Stimulated activated CD8-positive, alpha-beta memory T cell treated with anti-CD3 and anti-CD28 coated beads, Interleukin-15, amount 100 ng/mL, for 48 hours (primary cell): ENCODE data around the gene RASA4B.
"Not testable (repeated sequence)": the region's sequence is repeated elsewhere in the genome, so short reads cannot be mapped to it uniquely, and the experiment has no call there.

ENCODE experiments used
- DNase-seq, 2 donors: peaks; one replicate each; pipeline ENCODE4 v3.0.0-alpha.2; 2020; ENCODE audit warnings: low read depth in 2 of 2

The RASA4B gene

DNA sequence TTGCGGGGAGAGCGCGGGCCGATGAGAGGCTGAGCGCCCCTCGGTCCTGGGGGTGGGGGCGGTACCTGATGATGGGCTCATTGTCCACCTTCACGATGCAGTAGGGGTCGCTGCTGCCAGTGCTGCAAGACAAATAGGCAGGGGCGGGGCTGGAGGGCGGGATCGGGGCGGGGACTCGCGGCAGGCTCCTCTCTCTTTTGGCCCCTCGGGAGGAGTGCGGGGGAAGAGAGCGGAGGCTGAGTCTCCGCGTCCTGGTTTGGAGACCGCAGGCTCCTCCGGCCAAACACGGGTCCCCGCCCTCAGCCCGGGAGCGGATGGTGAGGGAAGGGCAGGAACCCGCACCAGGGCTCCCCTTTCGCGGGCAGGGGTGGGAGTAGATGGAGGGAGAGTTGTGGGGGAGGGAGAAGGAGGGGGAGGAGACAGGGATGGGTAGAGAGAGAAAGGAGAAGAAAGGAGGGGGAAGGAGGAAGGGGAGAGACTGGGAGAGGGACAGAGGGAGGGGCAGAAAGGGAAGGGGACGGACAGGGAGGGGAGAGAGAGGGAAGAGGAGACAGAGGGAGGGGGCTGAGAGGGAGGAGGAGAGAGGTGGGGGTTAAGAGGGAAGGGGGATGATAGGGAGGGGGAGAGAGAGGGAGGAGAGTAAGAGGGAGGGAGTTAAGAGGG lies 5.6 kb downstream of the RASA4B start:
- not testable (repeated sequence) for DNase-seq

DNA sequence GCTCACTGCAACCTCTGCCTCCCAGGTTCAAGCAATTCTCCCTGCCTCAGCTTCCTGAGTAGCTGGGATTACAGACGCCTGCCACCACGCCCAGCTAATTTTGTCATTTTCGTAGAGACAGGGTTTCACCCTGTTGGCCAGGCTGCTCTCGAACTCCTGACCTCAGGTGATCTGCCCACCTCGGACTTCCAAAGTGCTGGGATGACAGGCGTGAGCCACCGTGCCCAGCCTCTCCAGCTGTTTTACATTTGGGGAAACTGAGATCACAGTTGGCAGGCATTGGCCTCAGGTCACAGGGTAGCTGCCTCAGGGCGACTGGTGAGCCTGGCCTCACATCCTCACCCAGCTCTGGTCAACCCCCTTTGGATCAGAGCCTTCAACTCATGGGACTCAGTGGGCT lies 7.0 kb downstream of the RASA4B start:
- DNase-seq = not testable (repeated sequence)

DNA sequence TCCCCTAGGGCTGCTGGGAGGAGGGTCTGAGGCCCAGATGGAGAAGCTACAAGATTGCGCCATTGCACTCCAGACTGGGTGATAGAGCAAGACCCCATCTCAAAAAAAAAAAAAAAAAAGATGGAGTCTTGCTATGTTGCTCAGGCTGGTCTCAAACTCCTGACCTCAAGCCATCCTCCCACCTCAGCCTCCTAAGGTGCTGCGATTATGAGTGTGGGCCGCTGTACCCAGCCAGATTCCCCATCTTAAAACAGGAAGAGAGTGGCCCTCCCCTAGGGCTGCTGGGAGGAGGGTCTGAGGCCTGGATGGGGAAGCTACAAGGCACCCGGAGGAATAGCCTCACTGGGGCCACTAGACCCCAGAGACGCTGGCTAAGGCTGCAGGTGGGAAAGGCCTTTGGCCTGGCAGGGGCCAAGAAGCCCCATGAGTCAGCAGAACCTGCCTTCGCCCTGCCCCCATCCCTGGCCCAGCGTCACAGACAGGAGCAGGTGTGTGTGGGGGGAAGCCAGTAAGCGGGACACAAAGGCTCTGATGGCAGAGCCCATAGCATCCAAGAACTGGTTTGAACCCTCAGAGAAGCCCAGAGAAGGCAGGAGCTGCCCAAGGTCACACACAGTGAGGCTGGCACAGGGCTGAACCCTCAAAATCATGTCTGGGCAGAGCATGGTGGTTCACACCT lies 10.0 kb downstream of the RASA4B start:
- DNase-seq = not testable (repeated sequence)

DNA sequence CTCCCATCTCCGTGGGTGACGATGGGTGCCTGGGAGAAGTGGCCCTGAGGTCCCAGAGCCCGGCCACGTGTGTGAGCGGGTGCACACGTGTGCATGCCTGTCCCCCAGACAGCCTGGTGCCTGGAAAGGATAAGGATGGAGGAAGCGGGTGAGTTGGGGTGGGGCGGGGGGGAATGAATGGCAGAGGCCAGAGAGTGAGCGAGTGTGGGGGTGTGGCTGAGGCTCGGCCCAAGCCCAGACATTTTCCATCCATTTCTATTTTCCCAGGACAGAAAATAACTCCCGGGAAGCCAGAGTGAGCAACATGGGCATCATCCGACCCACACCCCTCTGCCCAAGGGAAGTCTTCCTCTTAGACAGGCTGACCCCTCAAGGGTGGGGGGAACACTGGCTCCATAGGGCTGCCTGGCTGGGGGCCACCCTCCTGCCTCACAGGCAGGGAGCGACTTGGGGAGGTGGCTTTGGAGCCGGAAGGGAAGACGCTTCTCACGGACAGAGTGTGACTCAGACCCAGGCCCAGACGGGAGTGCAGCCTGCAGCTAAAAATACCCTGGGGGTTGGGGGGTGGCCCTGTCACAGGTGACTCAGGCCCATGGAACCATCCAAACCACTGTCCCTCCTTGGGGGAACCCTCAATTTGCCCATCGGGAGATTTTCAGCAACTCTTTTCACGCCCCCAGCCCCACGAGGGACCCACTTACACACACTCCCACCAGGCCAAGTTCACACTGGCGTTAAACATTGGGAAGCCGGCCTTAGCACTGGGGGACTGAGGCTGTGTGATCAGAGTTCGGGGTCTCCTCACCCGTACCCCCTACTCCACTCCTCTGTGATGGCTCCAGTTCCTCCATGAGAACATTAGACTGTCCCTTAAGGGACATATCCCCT lies 12.0 kb downstream of the RASA4B start:
- not testable (repeated sequence) for DNase-seq

DNA sequence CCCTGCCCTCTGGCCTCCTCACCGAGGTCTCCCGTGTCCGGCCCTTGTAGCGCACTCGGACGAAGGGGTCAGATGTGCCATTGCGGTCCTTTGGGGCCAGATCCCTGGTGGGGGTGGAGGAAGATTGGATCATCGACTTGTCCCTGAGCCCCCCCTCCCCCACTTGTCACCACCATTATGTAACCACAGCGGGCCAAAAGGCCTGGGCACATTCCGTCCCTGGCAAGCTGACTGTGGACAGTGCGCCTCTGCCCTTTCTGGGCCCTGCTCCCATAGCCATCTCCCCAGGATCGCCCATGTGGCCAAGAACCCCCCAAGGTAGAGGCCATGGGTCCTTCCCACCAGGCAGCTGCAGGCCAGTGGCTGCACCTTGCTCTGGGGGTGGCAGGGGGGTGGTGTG lies 14.4 kb downstream of the RASA4B start:
- not testable (repeated sequence) for DNase-seq

DNA sequence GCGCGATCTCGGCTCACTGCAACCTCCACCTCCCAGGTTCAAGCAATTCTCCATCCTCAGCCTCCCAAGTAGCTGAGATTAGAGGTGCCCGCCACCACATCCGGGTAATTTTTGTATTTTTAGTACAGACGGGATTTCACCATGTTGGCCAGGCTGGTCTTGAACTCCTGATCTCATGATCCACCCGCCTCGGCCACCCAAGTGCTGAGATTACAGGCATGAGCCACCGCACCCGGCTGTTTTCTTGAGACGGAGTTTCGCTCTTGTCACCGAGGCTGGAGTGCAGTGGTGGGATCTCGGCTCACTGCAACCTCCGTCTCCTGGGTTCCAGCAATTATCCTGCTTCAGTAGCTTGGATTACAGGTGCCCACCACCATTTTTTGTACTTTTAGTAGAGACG lies 19.3 kb downstream of the RASA4B start:
- DNase-seq = not testable (repeated sequence)

DNA sequence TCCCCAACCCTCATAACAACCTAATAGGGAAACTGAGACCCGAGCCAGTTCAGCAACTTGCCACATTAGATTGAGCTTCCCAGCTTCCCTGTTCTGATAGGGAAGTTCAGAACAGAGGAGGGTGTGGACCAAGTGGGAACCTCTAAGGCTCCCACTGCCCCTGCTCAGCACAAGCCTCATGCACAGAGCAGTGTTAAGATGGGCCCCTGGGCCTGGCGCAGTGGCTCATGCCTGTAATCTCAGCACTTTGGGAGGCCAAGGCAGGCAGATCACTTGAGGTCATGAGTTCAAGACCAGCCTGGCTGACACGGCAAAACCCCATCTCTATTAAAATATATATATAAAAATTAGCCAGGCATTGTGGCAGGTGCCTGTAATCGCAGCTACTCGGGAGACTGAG lies 20.3 kb downstream of the RASA4B start:
- DNase-seq = not testable (repeated sequence)

DNA sequence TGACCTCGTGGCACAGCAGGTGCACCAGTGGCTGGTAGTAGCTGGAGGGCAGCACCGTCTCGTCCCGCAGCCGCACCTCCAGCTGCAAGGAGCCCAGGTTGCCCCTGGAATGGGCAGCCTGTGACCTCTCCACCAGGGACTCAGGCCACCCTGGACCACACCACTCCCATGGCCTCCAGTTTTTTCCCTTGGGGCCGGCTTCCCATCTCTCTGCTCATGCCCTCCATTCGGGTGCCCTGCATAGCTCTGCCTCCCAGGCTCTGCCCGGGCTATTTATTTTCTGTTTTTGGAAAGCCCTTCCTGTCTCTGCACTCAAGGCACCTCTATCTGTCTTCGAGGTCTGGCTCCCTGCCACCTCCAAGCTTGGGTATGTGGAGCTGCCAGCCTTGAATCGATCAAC lies 20.7 kb downstream of the RASA4B start:
- not testable (repeated sequence) for DNase-seq

DNA sequence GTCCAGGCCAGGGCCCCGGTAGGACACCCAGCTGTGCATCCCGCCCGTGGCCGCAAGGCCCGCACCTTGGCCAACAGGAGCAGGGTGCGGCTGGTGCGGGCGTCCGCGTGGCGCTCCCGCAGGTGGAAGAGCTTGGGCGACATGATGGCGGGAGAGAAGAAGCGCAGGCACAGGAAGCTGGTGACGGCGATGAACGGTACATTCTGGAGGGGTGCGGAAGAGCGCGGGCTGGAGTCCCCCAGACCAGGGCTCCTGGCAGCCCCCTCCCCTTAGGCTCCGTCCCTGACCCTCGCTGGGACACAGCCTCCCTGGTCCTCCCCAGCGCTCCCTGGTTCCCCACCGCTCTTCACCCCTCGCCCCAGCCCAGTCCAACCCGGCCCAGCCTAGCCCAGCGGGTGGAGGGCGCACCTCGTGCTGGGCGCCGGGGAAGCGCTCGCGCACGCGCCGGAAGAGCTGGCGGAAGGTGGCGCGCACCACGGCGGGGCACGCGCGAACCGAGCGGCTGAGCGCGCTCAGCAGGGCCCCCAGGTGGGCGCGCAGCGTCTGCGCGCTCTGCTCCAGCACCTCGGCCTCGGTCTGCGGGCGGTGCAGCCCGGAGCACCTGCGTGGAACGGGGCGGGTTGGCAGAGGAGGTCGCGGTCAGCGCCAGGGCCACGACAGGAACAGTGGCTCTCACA lies 23.0 kb downstream of the RASA4B start:
- DNase-seq = not testable (repeated sequence)

DNA sequence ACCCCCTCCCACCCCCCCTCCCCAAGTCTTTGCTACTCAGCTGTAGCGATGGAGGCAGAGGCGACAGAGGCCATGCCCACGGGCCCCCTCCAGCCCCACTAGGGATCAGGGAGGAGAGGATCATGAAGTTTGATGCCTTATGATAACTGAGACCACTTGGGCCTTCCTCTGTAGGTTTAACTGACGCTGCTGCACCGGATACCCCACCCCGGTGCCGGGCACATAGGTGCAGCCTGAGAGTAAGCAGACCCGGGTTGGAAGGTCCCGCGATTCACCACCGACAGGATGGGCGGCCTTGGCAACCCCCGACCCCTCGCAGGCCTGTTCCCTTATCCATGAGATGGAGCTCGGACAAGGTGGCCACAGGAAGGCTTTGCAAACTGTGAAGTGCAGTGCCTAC lies 23.6 kb downstream of the RASA4B start:
- DNase-seq = not testable (repeated sequence)

DNA sequence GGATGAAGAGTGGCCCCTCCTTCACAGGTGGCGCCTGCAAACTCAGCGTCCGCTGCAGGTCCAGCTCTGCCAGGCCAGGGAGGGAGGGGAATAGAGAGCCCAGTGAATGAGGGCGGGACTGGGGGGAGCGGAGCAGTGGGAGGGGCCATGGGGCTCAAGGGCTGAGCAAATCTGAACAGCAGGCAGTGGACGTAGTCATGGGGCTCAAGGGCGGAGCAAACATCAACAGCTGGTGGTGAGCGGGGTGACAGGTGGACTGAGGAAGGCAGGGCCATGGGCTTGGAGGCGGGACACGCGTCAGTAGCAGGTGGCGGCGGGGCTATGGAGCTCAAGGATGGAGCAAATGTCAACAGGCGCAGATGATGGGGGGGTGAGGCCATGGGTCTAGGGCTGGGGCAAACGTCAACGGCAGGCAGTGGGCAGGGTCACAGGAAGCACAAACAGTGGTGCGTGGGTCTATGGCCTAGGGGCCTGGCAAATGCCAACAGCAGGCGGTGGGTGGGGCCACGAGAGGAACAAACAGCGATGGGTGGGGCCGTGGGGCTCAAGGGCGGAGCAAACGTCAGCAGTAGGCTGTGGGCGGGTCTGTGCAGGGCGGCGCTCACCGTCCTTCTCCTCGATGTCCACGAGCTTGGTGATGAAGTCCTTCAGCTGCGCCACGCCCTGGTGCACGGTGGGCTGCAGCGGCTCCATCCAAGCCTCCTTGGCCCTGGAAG lies 24.2 kb downstream of the RASA4B start:
- DNase-seq = not testable (repeated sequence)

DNA sequence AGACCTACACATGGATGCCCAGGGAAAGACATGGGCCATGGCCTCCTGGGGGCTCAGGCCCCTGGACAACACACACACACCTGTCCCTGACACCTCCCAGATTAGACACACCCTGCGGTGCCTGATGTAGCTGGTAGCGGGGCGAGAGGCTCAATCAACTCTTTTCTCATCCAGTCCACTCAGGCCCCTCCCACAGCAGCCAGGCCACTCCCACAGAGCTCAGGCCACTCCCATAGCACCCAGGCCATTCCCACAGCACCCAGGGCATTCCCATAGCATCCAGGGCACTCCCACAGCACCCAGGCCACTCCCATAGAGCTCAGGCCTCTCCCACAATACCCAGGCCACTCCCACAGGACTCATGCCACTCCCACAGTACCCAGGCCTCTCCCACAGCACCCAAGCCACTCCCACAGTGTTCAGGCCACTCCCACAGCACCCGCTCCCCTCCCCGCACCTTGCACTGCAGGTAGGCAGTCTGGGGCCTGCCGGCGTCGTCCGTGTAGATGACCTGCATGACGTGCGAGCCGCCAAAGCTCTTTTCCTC lies 27.0 kb downstream of the RASA4B start:
- DNase-seq = peak in 1 of 2 donors; percentile 42

DNA sequence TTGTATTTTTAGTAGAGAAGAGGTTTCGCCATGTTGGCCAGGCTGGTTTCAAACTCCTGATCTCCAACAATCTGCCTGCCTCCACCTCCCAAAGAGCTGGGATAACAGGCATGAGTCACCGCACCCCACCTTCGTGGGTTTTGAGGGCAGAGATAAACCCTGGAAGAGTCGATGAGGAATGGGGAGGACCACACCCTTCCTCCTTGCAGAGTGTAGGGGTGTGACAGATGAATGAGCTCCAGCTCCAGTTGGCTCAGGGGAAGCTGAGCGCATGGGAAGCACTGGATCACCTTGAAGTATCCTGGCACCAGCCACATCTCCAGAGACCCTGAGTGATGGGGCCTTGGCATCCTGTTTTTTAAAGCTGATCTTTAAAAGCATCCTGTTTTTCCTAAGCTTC lies 33.3 kb downstream of the RASA4B start:
- not testable (repeated sequence) for DNase-seq

DNA sequence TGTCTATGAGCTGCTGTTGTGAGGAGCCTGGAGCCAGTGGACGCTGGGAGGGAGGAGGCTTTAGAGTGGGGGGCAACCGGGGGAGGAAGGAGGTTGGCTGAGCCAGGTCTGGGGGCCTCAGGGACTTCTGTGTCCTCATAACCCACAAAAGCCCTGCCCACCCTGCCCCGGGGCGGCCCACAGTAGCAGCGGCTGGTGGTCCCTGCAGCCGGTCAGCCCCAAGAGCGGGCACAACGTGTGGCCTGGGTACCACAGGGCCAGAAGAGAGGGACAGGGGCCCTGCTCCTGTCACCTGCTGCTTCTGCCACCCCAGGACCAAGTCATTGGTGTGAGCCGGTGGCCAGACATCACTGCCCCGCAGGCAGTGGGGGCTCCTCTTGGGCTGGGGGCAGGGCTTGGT lies 35.6 kb downstream of the RASA4B start:
- DNase-seq = not testable (repeated sequence)

DNA sequence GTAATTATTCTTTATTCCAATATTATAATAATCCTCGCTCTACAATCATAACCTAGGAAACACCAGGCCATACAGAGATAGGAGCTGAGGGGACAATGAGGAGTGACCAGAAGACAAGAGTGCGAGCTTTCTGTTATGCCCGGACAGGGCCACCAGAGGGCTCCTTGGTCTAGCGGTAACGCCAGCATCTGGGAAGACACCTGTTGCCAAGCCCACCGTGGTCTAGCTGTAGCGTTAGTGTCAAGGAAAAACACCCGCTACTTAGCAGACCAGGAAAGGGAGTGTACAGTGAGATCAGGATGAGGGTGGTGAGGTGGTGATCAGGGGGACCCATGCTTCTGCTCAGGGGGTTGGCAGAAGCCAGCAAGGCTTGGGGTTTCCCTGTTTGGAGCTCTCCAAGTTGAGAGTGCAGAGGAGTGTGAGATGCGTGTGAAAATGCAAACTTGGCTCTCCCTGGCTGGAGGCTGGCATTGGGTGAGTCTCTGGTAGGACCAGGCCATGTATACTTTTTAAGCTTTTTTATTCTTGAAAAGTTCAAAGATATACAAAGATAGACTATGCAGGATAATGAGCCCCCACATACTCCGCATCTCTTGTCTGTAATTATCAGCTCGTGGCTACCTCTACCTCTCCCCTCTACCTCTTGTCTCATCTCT lies 37.5 kb downstream of the RASA4B start:
- peak in 1 of 2 donors; percentile 28 for DNase-seq

DNA sequence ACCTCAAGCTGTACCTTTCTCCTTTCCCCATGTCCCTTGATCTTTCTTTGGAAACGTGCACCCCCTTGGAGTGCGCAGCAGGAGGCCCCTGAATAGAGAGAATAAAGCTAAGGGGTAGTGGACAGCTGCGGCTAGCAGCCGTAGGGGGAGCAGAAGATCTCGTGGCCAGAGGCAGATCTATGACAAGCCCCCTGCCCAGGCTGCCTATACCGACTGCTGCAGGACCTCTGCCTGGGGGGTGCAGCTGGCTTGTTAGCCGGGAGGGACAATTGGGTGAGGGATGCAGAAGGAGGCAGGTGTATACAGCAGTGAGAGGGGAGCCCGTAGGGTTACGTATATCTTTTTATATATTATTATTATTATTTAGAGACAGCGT lies 38.4 kb downstream of the RASA4B start:
- not testable (repeated sequence) for DNase-seq

DNA sequence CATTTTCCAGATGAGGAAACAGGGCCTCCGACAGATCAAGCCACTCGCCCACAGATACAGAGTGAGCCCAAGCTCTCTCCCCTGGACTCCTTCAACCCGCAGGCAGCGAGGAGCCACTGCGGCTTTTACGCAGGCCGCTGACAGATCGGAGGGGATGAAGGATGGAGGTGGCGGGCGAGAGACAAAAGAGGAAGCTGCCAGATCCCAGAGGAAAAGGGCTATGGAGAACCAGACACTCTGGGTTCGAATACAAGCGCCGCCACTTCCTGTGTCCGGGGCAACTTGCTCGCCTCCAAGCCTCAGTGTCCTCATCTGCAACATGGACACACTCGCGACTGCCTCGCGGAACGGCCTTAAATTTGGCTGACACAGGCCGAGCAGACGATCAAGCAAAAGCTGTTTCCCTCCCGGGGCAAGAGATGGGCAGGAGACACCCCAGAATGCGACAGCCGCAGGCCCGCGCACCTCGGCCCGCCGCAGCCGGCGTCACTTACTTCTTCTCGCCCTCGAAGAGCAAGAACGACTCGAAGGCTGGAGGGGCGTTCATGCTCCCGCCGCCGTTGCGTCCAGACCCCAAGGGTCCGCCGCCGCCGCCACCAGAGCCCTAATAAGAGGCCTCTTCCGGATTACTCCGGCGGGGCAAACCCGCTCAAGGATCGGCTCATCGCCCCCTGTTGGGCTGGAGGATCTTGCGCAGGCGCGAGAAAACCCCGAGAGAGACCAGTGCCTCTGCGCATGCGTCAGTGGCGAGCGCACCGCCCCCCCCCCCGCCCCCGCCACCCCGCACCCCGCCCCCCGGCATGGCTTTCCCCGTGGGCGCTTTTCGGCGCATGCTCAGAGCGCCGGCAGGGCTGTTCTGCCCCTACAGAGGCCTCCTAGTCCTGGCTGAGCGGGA lies 39.0 kb downstream of the RASA4B start, which contains the start of gene POLR2J:
TSS of gene POLR2J (minus strand) at position 609 of the 895 bp plus-strand sequence. CDS start at position 547, 62 bp downstream.
- DNase-seq = peak; percentile 81 to 96

DNA sequence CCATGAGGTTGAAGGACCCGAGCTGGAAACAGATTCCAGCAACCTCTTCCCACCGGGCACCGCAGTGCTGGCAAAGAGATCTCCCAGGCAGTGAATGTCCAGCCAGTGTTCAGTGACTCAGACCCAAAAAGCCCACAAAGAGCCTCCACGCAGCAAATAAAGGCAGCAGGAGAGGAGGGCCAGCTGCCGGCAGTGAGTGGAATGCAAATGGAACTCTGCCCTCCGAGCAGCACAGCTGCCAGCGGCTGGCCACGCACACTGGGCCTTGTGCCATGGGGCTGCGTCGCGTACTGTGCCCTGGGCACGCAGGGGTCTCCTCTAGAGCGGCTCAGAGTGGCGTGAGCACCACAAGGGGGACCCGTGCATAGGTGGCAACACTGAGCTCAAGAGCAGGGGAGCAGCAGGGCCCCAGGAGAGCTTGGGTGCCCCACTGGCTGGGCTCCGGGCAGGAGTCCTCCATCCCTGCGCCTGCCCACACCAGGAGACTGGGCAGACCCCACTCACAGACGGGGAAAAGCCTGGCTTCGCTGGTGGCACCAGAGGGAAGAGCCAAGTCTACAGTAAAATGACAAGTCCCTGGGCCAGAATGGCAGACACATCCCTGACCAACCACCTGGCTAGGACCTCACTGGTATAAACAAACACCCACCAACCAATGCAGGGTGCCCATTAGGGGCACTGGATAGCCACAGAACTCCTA lies 42.7 kb downstream of the RASA4B start:
- DNase-seq = not testable (repeated sequence)
